Upper lobe of left lung (tissue), 4 donors: ENCODE data around the gene ATP1A1.

Experiments
- EP300 ChIP-seq, 4 donors: sonication (generic); formaldehyde crosslinking; IDR thresholded peaks; one replicate each; pipeline ENCODE4 v1.5.1; 2017; ENCODE audit warnings: antibody characterized with exemption in 4 of 4, control low read depth in 2 of 4
- POLR2A ChIP-seq, 4 donors: fragments of 450-650 bp; IDR thresholded peaks; one replicate each; pipeline ENCODE4 v1.5.1; 2016 to 2017; ENCODE audit warnings: antibody characterized with exemption in 4 of 4, mild to moderate bottlenecking in 2 of 4
- POLR2AphosphoS5 ChIP-seq, 2 donors: sonication (generic); formaldehyde crosslinking; IDR thresholded peaks; one replicate each; pipeline ENCODE4 v1.5.1; 2017; ENCODE audit warnings: antibody characterized with exemption in 2 of 2
- TF ChIP-seq, protein P1 (sequence below), 6 experiments: fragments of 450-650 bp in 4 of 6; fragments of 200-600 bp in 2 of 6; sonication (generic) in 2 of 6; IDR thresholded peaks; one replicate each; pipeline ENCODE4 v1.5.1; 2016 to 2019; ENCODE audit warnings: antibody characterized with exemption in 6 of 6

GRCh38 chr1:116347696-116348095 lies 25.3 kb upstream of the ATP1A1 start:
- TF ChIP-seq, protein P1, sequence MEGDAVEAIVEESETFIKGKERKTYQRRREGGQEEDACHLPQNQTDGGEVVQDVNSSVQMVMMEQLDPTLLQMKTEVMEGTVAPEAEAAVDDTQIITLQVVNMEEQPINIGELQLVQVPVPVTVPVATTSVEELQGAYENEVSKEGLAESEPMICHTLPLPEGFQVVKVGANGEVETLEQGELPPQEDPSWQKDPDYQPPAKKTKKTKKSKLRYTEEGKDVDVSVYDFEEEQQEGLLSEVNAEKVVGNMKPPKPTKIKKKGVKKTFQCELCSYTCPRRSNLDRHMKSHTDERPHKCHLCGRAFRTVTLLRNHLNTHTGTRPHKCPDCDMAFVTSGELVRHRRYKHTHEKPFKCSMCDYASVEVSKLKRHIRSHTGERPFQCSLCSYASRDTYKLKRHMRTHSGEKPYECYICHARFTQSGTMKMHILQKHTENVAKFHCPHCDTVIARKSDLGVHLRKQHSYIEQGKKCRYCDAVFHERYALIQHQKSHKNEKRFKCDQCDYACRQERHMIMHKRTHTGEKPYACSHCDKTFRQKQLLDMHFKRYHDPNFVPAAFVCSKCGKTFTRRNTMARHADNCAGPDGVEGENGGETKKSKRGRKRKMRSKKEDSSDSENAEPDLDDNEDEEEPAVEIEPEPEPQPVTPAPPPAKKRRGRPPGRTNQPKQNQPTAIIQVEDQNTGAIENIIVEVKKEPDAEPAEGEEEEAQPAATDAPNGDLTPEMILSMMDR (IDR thresholded peaks at IDR 0.05) = no peak
- TF ChIP-seq POLR2AphosphoS5 (IDR thresholded peaks at IDR 0.05) (no peak), POLR2A (IDR thresholded peaks at IDR 0.05) (no peak), EP300 (IDR thresholded peaks at IDR 0.05) (no peak)
